CD4-positive, alpha-beta T cell treated with Interleukin-17A for 4 hours (primary cell): ENCODE results near the gene FAM120AOS.

Experiments
- DNase-seq: peaks from one replicate; pipeline ENCODE4 v3.0.0-alpha.2; 2020; ENCODE audit warnings: mixed read lengths

FAM120AOS gene

DNA sequence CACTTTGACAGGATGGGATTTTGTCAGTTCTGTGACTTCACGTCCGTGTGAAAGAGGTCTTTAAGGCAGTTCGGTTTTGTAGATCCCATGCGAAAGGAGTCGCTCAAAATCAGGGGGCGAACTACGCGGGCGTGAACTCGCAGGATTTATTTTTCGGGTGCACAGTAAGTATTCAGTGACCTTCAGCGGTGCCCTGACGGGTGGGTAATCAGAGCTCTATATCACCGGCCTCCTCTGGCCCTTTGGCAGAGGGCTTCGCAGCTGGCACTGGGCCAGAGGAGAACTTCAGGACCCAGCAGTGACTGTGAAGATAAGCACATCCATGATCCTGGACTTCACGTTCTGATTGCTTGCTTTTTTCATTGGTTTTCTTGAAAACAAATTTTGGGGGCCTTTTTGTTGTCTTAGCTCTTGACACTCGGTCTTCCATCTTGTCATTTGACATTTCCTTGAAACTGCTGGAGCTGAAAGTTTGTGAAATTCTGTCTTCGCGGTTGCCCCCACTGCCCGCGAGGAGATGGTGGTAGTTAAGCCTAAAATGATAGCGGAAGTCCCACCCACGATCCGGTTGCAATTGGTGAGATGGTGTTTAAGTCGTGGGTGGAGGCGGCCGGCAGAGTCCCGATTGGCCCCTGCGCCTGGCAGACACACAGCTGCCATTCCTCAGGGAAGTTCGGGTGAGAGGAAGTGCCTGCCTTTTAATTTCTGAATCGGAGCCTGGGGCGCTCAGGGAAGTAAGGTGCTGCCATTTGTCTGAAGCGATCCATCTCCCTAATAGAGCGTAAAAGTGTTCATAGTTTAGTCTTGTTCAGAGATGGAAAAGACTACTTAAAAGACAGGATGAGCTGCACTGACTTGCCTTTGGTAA is at the start of gene FAM120AOS:
TSS of gene FAM120AOS (minus strand) at position 535 of the 868 bp plus-strand sequence. CDS start 872 bp downstream, outside the sequence.
- peak; percentile 85 for DNase-seq

DNA sequence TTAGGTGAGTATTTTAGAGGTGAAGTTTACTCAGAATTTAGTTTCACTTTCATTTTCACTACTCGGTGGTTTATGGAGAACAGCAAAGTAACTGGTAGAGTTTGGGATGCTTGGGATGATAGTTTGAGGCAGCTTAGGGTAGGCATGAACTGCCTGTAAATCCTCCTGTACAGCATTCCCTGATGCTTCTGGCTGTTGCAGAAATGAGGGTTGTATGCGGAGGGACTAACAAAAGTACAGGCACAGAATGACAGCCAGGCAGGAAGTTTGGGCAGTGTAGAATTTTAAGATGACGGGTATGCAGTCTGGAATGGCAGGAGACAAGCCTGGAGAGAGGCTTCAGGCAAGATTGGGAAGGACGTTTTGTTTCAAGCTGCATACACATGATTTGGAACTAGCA is 48.0 kb upstream of the FAM120AOS start:
- peak; percentile 11 for DNase-seq

GRCh38 chr9:93500571-93501298 is 47.4 kb upstream of the FAM120AOS start:
- DNase-seq = no peak

DNA sequence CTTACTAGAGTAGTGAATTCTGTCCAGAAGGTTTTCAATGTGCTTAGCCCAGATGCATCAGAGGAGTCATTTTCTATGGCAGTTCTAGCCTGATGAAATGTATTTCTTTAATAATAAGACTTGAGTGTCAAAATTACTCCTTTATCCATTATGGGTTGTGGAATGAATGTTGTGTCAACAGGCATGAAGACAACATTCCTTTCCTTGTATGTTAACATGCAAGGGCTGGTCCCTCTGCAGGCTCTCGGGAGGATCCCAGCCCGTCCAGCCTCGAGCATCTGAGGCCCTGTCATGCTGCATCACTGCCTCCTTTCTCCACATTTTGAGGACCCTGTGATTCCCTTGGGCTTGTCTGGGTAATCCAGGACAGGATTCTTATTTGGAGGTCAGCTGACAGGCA is 42.9 kb upstream of the FAM120AOS start:
- no peak for DNase-seq

GRCh38 chr9:93493949-93494348 is 40.6 kb upstream of the FAM120AOS start:
- no peak for DNase-seq

DNA sequence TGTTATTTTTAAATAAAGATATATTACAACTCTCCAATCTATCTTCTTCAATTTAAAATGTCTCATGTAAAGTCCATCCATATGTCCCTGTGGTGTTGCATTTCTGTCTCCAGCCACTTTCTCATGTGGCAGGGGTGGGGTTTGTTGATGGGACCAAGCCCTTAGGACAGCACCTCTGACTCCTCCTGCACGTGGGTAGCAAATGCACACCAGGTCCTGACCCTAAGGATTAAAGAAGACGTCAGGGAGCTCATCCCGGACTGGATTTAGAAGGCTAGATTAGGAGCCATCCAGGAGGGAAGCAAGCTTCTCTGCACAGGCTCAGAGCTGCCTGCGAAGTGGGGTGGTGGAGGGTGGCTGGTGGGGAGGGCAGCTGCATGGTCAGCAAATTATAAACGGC is 38.9 kb upstream of the FAM120AOS start:
- no peak for DNase-seq

DNA sequence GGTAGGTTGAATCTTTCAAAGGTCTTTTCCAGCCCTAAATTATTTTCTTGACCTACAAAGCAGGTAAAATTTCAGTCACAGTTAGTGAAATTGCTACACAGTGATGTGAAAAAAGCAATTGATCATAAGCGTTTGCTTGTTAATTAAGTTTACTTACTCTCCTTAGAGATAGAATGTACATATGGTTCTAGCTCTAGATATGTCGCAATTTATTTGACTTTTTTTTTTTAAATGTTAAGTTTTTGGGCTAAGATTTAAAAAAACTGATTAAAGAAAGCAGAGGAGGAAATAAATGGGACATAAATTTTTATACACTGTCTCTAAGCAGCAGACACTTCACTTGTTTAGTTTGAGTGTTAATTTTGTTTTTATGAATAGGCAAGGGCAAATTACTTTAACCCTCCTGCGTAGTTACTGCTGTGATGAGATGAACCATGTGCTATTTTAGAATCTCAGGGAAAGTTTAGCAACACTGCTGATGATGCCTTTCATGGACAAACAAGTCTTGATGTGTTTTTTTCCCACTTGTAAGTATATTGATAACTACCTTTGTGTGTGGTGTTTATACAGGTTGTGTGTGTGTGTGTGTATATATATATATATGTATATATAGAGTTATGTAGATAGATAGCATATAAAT is 38.3 kb upstream of the FAM120AOS start:
- no peak for DNase-seq

DNA sequence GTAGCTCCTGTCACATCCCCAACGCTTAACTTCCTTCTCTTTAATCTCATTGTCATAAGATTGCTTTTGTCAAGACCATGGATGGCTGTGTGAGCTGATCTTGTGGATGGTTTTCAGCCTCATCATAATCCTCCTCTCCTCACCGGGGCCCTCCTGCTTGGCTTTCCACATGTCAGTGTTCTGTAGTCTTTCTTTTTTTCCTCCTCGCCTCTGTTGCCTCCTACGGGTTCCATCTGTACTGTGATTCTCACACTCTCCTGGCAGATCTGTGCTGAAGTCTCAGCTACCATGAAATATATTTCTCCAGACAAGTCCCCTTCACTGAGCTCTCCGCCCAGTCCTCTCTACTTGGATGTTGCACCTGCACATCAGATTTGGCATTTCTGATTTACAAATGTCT is 34.9 kb upstream of the FAM120AOS start:
- no peak for DNase-seq

- no peak for DNase-seq
These were observed 32.9 kb upstream of the FAM120AOS start for GRCh38 chr9:93486268-93486667.

DNA sequence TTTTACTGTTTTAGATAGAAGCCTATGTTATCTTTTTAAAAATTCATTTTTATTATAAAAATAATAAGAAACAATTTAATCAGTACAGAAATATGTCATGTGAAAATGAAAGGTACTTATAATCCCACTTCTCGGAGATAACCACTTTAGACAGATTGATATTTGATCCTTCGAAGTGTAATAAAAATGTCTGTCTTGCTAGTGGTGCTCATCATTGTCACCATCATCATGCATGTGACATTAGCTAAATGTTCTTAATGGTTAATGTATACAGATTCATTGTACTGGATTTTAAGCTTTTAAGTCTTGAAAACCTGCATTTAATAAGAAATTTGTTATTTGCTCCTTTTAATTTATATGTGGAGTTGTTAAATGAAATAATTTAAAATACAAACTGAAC is 30.1 kb upstream of the FAM120AOS start:
- no peak for DNase-seq

GRCh38 chr9:93480728-93481324 is 27.4 kb upstream of the FAM120AOS start:
- no peak for DNase-seq

GRCh38 chr9:93480262-93480661 is 26.9 kb upstream of the FAM120AOS start:
- no peak for DNase-seq

DNA sequence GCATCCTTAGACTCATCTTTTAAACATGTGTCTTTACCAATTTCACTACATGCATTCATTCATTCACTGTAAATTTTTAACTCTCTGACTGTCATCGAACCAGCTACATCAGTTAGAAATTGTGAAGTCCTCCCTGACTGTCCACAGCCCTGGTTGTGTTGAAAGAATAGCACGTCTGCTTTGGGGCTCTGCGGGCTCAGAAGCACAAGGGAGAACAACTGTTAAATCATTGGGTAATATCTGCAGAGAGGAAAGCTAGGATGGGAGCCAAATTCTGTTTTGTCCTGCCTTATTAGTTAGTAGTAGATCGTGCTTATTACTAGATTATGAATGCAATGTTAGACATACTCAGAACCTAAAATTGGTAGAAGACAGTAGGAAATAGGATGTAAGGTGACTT is 26.3 kb upstream of the FAM120AOS start:
- DNase-seq = no peak

GRCh38 chr9:93477397-93477796 is 24.0 kb upstream of the FAM120AOS start:
- no peak for DNase-seq

DNA sequence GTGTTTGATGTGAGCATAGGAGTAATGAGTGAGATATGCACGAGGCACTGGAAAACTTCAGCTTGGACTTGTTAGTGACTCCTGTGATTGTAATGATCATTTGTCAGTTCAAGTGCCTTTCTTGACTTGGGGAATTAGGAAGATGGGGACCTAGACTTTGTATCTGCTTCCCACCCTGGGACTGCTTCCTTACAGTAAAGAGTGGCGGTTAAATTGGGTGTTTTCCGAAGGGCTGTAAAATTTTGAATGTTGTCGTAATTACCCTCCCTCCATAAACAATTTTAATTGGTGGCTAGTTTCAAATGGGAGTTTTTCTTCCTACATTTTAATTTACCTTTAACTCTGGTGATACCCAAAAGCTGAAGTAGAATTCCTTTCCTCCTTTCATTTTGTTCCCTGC is 23.5 kb upstream of the FAM120AOS start:
- DNase-seq = no peak

DNA sequence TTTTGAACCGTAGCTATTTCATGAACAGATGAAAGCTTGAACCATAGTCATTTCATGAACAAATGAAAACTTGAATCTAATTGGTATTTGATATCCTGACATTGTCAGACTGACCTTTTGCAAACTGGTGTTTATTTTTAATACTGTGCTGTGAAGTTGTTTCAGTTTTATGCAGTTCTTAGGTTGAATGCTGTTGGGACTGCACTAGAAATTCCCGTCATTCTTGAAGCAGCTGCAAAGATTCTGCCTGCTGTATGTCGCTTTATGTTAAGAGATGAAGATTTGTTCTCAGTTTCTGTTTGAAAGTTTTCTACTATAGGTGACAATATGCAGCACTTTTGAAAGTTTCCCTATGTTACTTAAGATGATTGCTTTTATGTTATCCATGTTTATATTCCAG is 22.5 kb upstream of the FAM120AOS start:
- no peak for DNase-seq

DNA sequence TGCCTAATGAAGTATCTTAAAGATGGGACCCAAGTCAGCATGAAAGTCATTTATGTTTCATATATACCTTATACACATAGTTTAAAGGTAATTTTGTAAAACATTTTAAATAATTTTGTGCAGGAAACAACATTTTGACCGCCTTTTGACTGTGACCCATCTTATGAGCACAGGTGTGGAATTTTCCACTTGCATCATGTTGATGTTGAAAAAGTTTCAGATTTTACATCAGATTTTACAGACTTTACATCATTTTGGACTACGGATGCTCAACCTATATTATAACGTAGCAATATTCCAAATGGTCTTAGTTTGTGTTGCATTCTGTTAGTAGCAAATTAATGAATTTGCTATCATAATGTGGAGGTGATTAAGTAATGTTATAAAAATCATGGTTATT is 21.7 kb upstream of the FAM120AOS start:
- DNase-seq = no peak

DNA sequence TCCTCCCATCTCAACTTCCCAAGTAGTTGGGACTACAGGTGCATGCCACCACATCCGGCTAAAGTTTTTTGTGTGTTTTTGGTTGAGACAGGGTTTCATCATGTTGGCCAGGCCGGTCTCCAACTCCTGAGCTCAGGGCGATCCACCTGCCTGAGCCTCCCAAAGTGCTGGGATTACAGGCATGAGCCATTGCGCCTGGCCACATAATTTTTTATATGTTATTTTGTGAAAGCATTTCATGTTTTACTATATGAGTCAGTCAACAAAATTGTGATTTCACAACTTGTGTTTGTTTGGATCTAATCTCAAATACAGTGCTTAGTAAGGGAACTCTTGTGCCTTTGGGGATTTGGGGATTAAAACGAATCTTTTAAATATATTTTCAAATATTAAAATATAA is 20.0 kb upstream of the FAM120AOS start:
- no peak for DNase-seq

DNA sequence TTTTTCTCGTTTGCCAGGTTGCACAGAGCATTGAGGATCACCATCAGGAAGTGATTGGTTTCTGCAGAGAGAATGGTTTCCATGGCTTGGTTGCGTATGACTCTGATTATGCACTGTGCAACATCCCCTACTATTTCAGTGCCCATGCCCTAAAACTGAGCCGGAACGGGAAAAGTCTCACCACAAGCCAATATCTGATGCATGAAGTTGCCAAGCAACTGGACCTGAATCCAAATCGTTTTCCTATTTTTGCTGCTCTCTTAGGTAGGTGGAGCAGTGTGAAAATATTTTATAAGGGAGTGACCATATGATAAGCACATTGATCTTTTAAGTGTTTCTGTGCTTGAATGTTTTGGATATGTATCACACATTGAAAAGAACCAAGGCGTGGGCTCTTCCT is 17.7 kb upstream of the FAM120AOS start:
- no peak for DNase-seq

DNA sequence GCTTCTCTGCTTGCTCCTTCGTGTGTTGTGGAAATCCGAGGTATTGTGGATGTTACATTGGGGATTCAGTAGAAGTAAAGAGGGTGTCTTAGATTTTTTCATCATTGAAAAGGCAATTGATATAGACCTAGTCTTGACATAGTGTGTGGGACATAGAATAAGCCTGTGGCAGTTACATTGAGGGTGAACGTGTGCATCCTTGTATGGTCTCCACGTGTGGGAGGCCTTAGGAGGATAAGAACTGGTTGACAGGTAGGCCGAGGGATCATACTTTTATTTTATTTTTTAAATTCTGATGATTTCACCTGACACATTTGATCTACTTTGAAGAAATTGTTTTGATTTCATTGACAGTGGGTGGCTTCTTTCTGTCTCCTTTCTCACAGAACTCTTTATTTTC is 17.0 kb upstream of the FAM120AOS start:
- no peak for DNase-seq

- DNase-seq = no peak
These were observed 15.5 kb upstream of the FAM120AOS start for GRCh38 chr9:93468763-93469456.

- DNase-seq = no peak
These were observed 14.1 kb upstream of the FAM120AOS start for GRCh38 chr9:93467462-93467861.

DNA sequence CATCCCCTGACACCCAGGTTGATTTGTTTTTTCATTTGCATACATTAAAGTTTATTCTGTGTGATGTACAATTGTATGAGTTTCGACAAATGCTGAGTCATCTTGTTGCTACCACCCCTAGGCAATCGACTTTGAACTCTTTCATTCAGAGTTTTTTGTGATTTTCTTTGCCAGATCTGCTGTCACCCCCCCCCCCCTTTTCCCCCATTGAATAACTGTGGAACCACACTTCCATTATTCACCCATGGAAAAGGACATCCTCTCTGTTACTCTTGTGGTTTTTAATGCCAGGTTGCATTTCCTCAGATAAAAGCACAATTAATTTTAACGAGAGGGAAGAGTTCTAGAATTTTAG is 13.7 kb upstream of the FAM120AOS start:
- no peak for DNase-seq
